ENCODE results near the gene DLGAP1.
A peak's percentile ranks its signal among the peaks of the same experiment; 100 is the strongest.

The DLGAP1 gene

GRCh38 chr18:4453567-4453873 is 1.6 kb downstream of the DLGAP1 start:
- POLR2A ChIA-PET, result no interaction called here
- peak overlapping the region; percentile 56 for H3K4me3 ChIP-seq (ENCODE audit: low read depth, low read length)
- TF ChIP-seq ZNF221 (tag by site-specific recombination; IDR thresholded peaks at IDR 0.05; ENCODE audit: borderline replicate concordance) (no peak), ZNF548 (tag by site-specific recombination; IDR thresholded peaks at IDR 0.05) (no peak), TRIM28 (IDR thresholded peaks at IDR 0.05; ENCODE audit: borderline replicate concordance, low read length) (no peak), ZNF629 (tag by site-specific recombination; IDR thresholded peaks at IDR 0.05) (no peak), ZBTB1 (tag by site-specific recombination; IDR thresholded peaks at IDR 0.05) (no peak), ZNF621 (tag by site-specific recombination; IDR thresholded peaks at IDR 0.05) (no peak), REST (tag by site-specific recombination; IDR thresholded peaks at IDR 0.05) (no peak), ZNF555 (tag by site-specific recombination; conservative IDR thresholded peaks at IDR 0.05) (no peak), ZNF18 (tag by site-specific recombination; IDR thresholded peaks at IDR 0.05) (no peak), ZBTB20 (tag by site-specific recombination; IDR thresholded peaks at IDR 0.05) (no peak)

GRCh38 chr18:4450065-4450658 is 4.9 kb downstream of the DLGAP1 start:
- Histone ChIP-seq H3K9me3 (ENCODE audit: control insufficient read depth, insufficient read depth, low read depth, low read length) (no peaks in the 10 kb centered on the region), H3K27ac (ENCODE audit: extremely low read depth, low read depth, low read length) (no peak overlapping the region), H3K36me3 (ENCODE audit: control insufficient read depth in 2 of 2, insufficient read depth in 1 of 2, low read length in 2 of 2) (no peaks in the 10 kb centered on the region), H3K4me3 (ENCODE audit: low read depth, low read length) (no peak overlapping the region), H3K4me1 (ENCODE audit: control insufficient read depth, insufficient read depth, low read length) (no peaks in the 10 kb centered on the region)
- ChIA-PET CTCF (no interaction called here), POLR2A (no interaction called here)
- TF ChIP-seq MEIS1 (CRISPR knock-in tag; IDR thresholded peaks at IDR 0.05; ENCODE audit: borderline replicate concordance), result no peak

More at GRCh38 chr18:4453567-4453873, 1.6 kb downstream of the DLGAP1 start:
- Histone ChIP-seq H3K9me3 (ENCODE audit: control insufficient read depth, insufficient read depth, low read depth, low read length) (no peaks in the 10 kb centered on the region), H3K4me1 (ENCODE audit: control insufficient read depth, insufficient read depth, low read length) (no peaks in the 10 kb centered on the region; the same call in 1 of the 2 replicates), H3K27ac (ENCODE audit: extremely low read depth, low read depth, low read length) (no peak overlapping the region), H3K36me3 (ENCODE audit: control insufficient read depth in 2 of 2, insufficient read depth in 1 of 2, low read length in 2 of 2) (no peaks in the 10 kb centered on the region)
- CTCF ChIA-PET, result interaction anchor here (0.6 kb wide), 1 partner anchor 329 kb away, joined by 3 read pairs; no protein-coding TSS in a partner anchor

GRCh38 chr18:4445902-4446301 is 9.2 kb downstream of the DLGAP1 start:
- CTCF ChIA-PET, result no interaction called here
- Histone ChIP-seq H3K36me3 (ENCODE audit: control insufficient read depth in 2 of 2, insufficient read depth in 1 of 2, low read length in 2 of 2) (no peaks in the 10 kb centered on the region), H3K4me1 (ENCODE audit: control insufficient read depth, insufficient read depth, low read length) (no peaks in the 10 kb centered on the region), H3K27ac (ENCODE audit: extremely low read depth, low read depth, low read length) (no peak overlapping the region), H3K4me3 (ENCODE audit: low read depth, low read length) (no peak overlapping the region), H3K9me3 (ENCODE audit: control insufficient read depth, insufficient read depth, low read depth, low read length) (no peaks in the 10 kb centered on the region)
- POLR2A ChIA-PET, result no interaction called here
- no peak for TF ChIP-seq ZNF514 (tag by site-specific recombination; IDR thresholded peaks at IDR 0.05)
- no peak for TF ChIP-seq ZNF677 (tag by site-specific recombination; IDR thresholded peaks at IDR 0.05)
- no peak for TF ChIP-seq ZNF398 (tag by site-specific recombination; IDR thresholded peaks at IDR 0.05)
- no peak for TF ChIP-seq SP7 (tag by site-specific recombination; IDR thresholded peaks at IDR 0.05)
- no peak for TF ChIP-seq ZNF266 (tag by site-specific recombination; IDR thresholded peaks at IDR 0.05; ENCODE audit: low read depth)
- no peak for TF ChIP-seq ZNF777 (tag by site-specific recombination; IDR thresholded peaks at IDR 0.05; ENCODE audit: borderline replicate concordance)
- no peak for TF ChIP-seq ZNF148 (tag by site-specific recombination; IDR thresholded peaks at IDR 0.05; ENCODE audit: borderline replicate concordance)
- TF ChIP-seq PRDM6 (tag by site-specific recombination; IDR thresholded peaks at IDR 0.05), result no peak
- TF ChIP-seq KLF17 (tag by site-specific recombination; IDR thresholded peaks at IDR 0.05), result no peak
